CD4-positive, alpha-beta T cell treated with Interleukin-17A for 4 hours (primary cell): ENCODE results near the gene CXCR6.

Source experiments
- DNase-seq: peaks from one replicate; pipeline ENCODE4 v3.0.0-alpha.2; 2020; ENCODE audit warnings: mixed read lengths

CXCR6 gene

GRCh38 chr3:45949432-45949831 is 6.2 kb downstream of the CXCR6 start:
- DNase-seq: no peak

- DNase-seq: no peak
Measured at GRCh38 chr3:45950131-45950530, 6.9 kb downstream of the CXCR6 start.

GRCh38 chr3:45950686-45951600 is 7.7 kb downstream of the CXCR6 start:
- peak; percentile 64 for DNase-seq

GRCh38 chr3:45951946-45952345 is 8.7 kb downstream of the CXCR6 start:
- no peak for DNase-seq

- no peak for DNase-seq
Measured at GRCh38 chr3:45952456-45952855, 9.2 kb downstream of the CXCR6 start.

GRCh38 chr3:45953536-45953935 is 10.3 kb downstream of the CXCR6 start:
- DNase-seq: no peak

- no peak for DNase-seq
Measured at GRCh38 chr3:45954306-45954705, 11.0 kb downstream of the CXCR6 start.

GRCh38 chr3:45955017-45955647 is 11.9 kb downstream of the CXCR6 start:
- DNase-seq: no peak

GRCh38 chr3:45955706-45956105 is 12.4 kb downstream of the CXCR6 start:
- no peak for DNase-seq

GRCh38 chr3:45957586-45957985 is 14.3 kb downstream of the CXCR6 start:
- DNase-seq: no peak

GRCh38 chr3:45958321-45958791 is 15.1 kb downstream of the CXCR6 start:
- no peak for DNase-seq

- DNase-seq: no peak
Measured at GRCh38 chr3:45959201-45959600, 15.9 kb downstream of the CXCR6 start.

GRCh38 chr3:45960289-45960688 is 17.0 kb downstream of the CXCR6 start:
- no peak for DNase-seq

GRCh38 chr3:45962033-45962432 is 18.8 kb downstream of the CXCR6 start:
- DNase-seq: no peak

GRCh38 chr3:45964139-45964538 is 20.9 kb downstream of the CXCR6 start:
- peak; percentile 52 for DNase-seq

GRCh38 chr3:45965253-45965652 is 22.0 kb downstream of the CXCR6 start:
- DNase-seq: no peak

- DNase-seq: peak; percentile 58
Measured at GRCh38 chr3:45965653-45966052, 22.4 kb downstream of the CXCR6 start.

GRCh38 chr3:45966371-45966791 is 23.1 kb downstream of the CXCR6 start:
- DNase-seq: no peak

GRCh38 chr3:45966950-45967640 is 23.8 kb downstream of the CXCR6 start:
- DNase-seq: no peak

- DNase-seq: no peak
Measured at GRCh38 chr3:45967724-45968123, 24.5 kb downstream of the CXCR6 start.

GRCh38 chr3:45968149-45968548 is 24.9 kb downstream of the CXCR6 start:
- no peak for DNase-seq

GRCh38 chr3:45968706-45969105 is 25.4 kb downstream of the CXCR6 start:
- no peak for DNase-seq

GRCh38 chr3:45969116-45969515 is 25.9 kb downstream of the CXCR6 start:
- DNase-seq: no peak

- DNase-seq: no peak
Measured at GRCh38 chr3:45969953-45970352, 26.7 kb downstream of the CXCR6 start.
